Cardiac fibroblast (primary cell): ENCODE measurements around the gene EFNA4.

Experiments
- DNase-seq, 2 donors: peaks; one replicate each; pipeline versions ENCODE4 v3.0.0 to v3.0.0-alpha.2; 2010; ENCODE audit warnings: low read depth in 2 of 2
- H3K4me3 ChIP-seq, 2 donors: replicated peaks in 1 of 2; 1 replicate in 1 of 2; 2 replicates in 1 of 2; pipeline ENCODE4 v1.5.1; 2011; ENCODE audit warnings: low read depth in 2 of 2, low read length in 2 of 2, mild to moderate bottlenecking in 2 of 2, moderate library complexity in 1 of 2
- TF ChIP-seq, protein P1 (sequence below): IDR thresholded peaks from one replicate; pipeline ENCODE4 v1.5.1; 2011; ENCODE audit warnings: low read depth, mild to moderate bottlenecking, low read length, inconsistent platforms

EFNA4 gene

DNA sequence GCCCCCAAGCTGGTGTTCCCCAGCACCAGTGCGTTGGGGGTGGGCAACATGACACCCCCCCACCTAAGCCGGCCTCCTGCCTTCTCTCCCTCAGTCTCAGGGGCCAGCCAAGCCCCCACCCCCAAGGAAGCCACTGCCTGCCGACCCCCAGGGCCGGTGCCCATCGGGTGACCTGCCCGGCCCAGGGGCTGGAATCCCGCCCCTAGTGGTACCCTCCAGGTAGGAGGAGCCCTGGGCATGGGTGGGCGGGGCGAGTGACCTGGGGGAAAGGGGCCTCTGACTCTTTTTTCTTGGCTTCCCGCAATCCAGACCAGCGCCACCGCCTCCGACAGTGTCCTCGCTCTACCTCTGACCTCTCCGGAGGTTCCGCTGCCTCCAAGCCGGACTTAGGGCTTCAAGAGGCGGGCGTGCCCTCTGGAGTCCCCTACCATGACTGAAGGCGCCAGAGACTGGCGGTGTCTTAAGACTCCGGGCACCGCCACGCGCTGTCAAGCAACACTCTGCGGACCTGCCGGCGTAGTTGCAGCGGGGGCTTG is 1.3 kb upstream of the EFNA4 start:
- no peak overlapping the region for H3K4me3 ChIP-seq
- TF ChIP-seq, protein P1, sequence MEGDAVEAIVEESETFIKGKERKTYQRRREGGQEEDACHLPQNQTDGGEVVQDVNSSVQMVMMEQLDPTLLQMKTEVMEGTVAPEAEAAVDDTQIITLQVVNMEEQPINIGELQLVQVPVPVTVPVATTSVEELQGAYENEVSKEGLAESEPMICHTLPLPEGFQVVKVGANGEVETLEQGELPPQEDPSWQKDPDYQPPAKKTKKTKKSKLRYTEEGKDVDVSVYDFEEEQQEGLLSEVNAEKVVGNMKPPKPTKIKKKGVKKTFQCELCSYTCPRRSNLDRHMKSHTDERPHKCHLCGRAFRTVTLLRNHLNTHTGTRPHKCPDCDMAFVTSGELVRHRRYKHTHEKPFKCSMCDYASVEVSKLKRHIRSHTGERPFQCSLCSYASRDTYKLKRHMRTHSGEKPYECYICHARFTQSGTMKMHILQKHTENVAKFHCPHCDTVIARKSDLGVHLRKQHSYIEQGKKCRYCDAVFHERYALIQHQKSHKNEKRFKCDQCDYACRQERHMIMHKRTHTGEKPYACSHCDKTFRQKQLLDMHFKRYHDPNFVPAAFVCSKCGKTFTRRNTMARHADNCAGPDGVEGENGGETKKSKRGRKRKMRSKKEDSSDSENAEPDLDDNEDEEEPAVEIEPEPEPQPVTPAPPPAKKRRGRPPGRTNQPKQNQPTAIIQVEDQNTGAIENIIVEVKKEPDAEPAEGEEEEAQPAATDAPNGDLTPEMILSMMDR, result peak; percentile 2
- DNase-seq, result no peak

DNA sequence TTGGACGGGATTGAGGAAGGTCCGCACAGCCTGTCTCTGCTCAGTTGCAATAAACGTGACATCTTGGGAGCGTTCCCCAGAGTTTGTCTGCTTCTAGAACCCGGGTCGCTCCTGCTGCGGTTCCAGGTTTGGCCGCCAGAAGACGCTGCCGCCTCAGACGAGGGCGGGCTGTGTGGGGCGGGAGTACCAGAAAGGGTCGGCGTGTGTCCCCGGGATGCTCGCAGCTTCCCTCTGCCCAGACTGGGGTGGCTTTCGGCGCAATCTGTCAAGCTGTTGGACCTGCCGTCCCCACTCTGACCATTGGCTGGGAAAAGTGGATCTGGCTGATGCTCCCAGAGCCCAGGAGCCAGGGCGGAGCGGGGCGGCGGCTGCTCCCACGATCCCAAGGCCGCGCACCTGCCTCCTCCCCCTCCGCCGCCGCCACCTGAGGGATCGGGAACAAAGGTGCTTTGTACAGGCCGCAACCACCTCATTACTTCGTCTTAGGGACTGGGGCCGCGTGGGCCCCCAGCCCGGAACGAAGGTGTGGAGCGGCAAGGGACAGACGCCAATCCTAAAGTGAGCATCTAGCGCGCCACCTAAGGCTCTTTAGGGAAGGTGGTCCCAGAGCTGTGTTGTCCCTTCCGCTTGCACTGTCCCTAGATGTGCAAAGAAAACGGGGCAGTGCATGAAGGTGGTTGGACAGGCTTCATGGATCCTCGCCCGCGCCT is 683 bp upstream of the EFNA4 start:
- peak; percentile 49 to 50 for DNase-seq
- peak overlapping the region; percentile 89 to 96 for H3K4me3 ChIP-seq
- TF ChIP-seq, protein P1, result peak; percentile 86

DNA sequence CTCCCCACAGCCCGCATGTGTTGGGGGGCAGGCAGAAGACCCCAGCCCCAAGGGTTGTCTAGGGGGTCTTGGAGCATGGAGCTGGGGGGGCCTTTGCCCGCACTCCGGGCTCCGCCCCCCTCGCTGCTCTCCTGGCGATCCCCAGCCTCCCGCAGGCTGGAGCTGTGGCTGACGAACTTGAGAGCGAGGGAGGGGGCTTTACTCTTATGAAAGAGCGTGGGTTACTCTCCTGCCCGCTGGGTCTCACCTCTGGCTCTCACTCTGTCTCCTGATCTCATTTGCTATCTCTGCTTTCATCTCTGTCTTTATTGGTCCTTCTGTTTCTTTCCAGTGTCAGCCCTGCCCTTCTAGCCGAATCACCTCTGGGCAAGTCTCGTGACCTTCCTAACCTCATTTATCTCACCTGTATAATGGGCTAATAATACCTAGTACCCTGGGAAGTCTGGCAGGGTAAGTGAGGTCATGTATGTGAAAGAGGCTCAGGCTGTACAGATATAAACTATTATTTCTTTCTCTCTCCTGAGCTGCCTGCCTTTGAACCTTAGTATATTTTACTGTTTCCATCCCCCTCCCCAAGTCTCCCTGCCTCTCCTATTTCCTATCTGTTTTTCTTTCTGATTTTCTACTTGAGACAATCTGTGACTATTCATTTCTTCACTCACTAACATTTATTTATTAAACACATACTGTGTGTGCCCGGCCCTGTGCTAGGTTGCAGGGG is 731 bp downstream of the EFNA4 start:
- peak overlapping the region; percentile 89 to 96 for H3K4me3 ChIP-seq
- TF ChIP-seq, protein P1, result no peak
- peak in 1 of 2 donors; percentile 25 for DNase-seq

DNA sequence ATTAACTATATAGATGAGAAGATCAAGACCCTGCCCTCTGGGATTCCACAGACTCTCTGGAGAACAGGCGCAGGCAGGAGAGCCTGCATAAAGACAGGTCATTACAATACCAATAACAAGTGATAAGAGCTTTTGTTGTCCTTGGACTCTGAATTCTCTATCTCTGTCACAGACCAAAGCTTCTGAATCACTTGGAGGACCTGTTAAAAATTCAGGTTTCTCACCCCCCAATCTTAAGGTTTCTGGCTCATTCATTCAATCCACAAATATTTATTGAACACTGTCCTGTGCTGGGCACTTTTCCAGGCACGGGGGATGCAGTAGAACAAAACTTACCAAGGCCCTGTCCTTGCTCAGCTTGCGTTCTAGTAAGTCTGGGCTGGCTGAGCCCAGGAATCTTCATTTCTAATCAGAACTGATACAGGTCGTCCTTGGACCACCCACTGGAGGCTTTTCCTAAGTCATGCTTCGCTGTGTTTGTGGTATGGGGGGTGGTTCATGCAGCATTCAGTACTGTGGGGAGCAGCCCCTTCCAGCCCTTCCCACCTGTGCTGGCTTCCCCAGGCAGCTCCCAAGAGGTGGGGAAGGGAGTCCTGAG is 1.4 kb downstream of the EFNA4 start:
- no peak for DNase-seq
- TF ChIP-seq, protein P1, result no peak
- H3K4me3 ChIP-seq, result no peak overlapping the region

DNA sequence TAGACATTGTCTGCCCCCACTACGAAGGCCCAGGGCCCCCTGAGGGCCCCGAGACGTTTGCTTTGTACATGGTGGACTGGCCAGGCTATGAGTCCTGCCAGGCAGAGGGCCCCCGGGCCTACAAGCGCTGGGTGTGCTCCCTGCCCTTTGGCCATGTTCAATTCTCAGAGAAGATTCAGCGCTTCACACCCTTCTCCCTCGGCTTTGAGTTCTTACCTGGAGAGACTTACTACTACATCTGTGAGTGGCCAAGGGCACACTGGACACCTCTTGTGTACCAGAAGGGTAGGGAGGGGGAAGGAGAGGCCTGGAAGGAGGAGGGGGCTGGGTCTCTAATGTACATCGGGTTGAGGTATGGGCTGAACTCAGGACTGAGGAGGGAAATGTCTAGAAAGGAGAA is 3.2 kb downstream of the EFNA4 start:
- TF ChIP-seq, protein P1, result no peak
- DNase-seq, result no peak
- H3K4me3 ChIP-seq, result no peak overlapping the region

DNA sequence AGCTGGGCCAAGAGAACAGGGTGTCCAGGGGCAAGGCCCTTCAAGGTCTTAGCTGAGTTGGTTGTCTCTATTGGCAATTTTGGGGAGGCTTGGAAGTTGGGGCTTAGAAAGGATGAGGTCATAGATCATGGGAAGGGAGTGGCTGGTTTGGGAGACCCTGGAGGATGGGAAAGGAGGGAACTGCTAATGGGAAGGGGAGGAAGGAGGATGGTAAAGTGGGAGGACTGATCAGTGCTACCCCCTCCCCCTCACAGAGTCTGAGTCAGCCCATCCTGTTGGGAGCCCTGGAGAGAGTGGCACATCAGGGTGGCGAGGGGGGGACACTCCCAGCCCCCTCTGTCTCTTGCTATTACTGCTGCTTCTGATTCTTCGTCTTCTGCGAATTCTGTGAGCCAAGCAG is 5.1 kb downstream of the EFNA4 start:
- no peak overlapping the region for H3K4me3 ChIP-seq
- DNase-seq, result no peak
- TF ChIP-seq, protein P1, result no peak
